ENCODE results near the gene TMEM167B. TPM values are rescaled to one million over a fixed set of nuclear protein-coding genes. Genes with fewer than 3 reads are reported as not detected.

Gene TMEM167B
- total RNA-seq, 1 experiment from 2014 or later: 21.8 TPM

- Histone ChIP-seq H3K4me3 (ENCODE audit: low read depth, low read length) (no peak overlapping the region), H3K4me1 (no peaks in the 10 kb centered on the region), H3K36me3 (ENCODE audit: control insufficient read depth, insufficient read depth, low read length) (no peaks in the 10 kb centered on the region), H3K27me3 (replicated peaks; ENCODE audit: control insufficient read depth, insufficient read depth, low read length) (no peaks in the 10 kb centered on the region), H3K9me3 (no peaks in the 10 kb centered on the region)
- H3K27me3 Mint-ChIP-seq (ENCODE audit: insufficient read depth, unreplicated experiment): no peaks in the 10 kb centered on the region
- ChIA-PET POLR2A (no interaction called here), CTCF (no interaction called here)
- H3K9me3 Mint-ChIP-seq (ENCODE audit: unreplicated experiment): no peaks in the 10 kb centered on the region
- no TSS peak for BruUV-seq (replicated peaks)
- no peaks in the 10 kb centered on the region for H3K4me1 Mint-ChIP-seq (ENCODE audit: low read depth, unreplicated experiment)
- intact Hi-C loops (cut with micrococcal nuclease; ENCODE audit: unreplicated experiment): loop anchor here (10.0 kb wide), 1 partner anchor 169 kb away; no protein-coding TSS in a partner anchor
- peaks cover 23% of the 10 kb centered on the region for H3K36me3 Mint-ChIP-seq (ENCODE audit: insufficient read depth, unreplicated experiment)
- no peak overlapping the region for H3K27ac Mint-ChIP-seq (ENCODE audit: unreplicated experiment)
- DNase-seq: no peak
- no peak for TF ChIP-seq CTCF (IDR thresholded peaks at IDR 0.05; ENCODE audit: insufficient read depth in 1 of 2, low read depth in 1 of 2, low read length in 1 of 2, severe bottlenecking in 1 of 2, unreplicated experiment in 1 of 2)
- H3K4me3 Mint-ChIP-seq (ENCODE audit: unreplicated experiment): no peak overlapping the region
Observed at GRCh38 chr1:109096120-109096519, 5.6 kb downstream of the TMEM167B start.

GRCh38 chr1:109099938-109100773 is 9.6 kb downstream of the TMEM167B start:
- Mint-ChIP-seq H3K27ac (ENCODE audit: unreplicated experiment) (peak overlapping the region; percentile 98), H3K4me1 (ENCODE audit: low read depth, unreplicated experiment) (no peaks in the 10 kb centered on the region), H3K4me3 (ENCODE audit: unreplicated experiment) (peak overlapping the region; percentile 92), H3K36me3 (ENCODE audit: insufficient read depth, unreplicated experiment) (peaks cover 34% of the 10 kb centered on the region), H3K27me3 (ENCODE audit: insufficient read depth, unreplicated experiment) (no peaks in the 10 kb centered on the region), H3K9me3 (ENCODE audit: unreplicated experiment) (no peaks in the 10 kb centered on the region)
- Histone ChIP-seq H3K4me1 (0 out of 2 replicates have a peak, but pooled peaks cover 3% of the 10 kb centered on the region), H3K27me3 (replicated peaks; ENCODE audit: control insufficient read depth, insufficient read depth, low read length) (no peaks in the 10 kb centered on the region), H3K4me3 (ENCODE audit: low read depth, low read length) (peak overlapping the region; percentile 84), H3K9me3 (no peaks in the 10 kb centered on the region), H3K36me3 (ENCODE audit: control insufficient read depth, insufficient read depth, low read length) (no peaks in the 10 kb centered on the region)
- BruUV-seq (replicated peaks): TSS peak; percentile 75
- intact Hi-C loops (cut with micrococcal nuclease; ENCODE audit: unreplicated experiment): loop anchor here (1.0 to 10.0 kb wide), 2 partner anchors 9 to 165 kb away; no protein-coding TSS in a partner anchor
- POLR2A ChIA-PET: interaction anchor here (0.5 to 1.6 kb wide), 10 partner anchors 10 to 439 kb away, joined by 3 to 14 read pairs (median 5); partner anchors contain the start of genes HENMT1, SARS1, TAF13 and TMEM167B
- DNase-seq: peak; percentile 94 to 96
- TF ChIP-seq CTCF (IDR thresholded peaks at IDR 0.05; ENCODE audit: insufficient read depth in 1 of 2, low read depth in 1 of 2, low read length in 1 of 2, severe bottlenecking in 1 of 2, unreplicated experiment in 1 of 2): peak; percentile 52 to 72
- CTCF ChIA-PET: interaction anchor here (0.6 to 1.8 kb wide), 12 partner anchors 8 to 183 kb away, joined by 3 to 13 read pairs (median 3); partner anchors contain the start of gene TMEM167B

GRCh38 chr1:109104364-109105151 is 14.0 kb downstream of the TMEM167B start:
- Mint-ChIP-seq H3K27ac (ENCODE audit: unreplicated experiment) (no peak overlapping the region), H3K27me3 (ENCODE audit: insufficient read depth, unreplicated experiment) (no peaks in the 10 kb centered on the region)

More at GRCh38 chr1:109104364-109105151, 14.0 kb downstream of the TMEM167B start:
- Mint-ChIP-seq H3K4me1 (ENCODE audit: low read depth, unreplicated experiment) (no peaks in the 10 kb centered on the region), H3K36me3 (ENCODE audit: insufficient read depth, unreplicated experiment) (peaks cover 31% of the 10 kb centered on the region), H3K9me3 (ENCODE audit: unreplicated experiment) (no peaks in the 10 kb centered on the region), H3K4me3 (ENCODE audit: unreplicated experiment) (no peak overlapping the region)
- no peaks in the 10 kb centered on the region for H3K9me3 ChIP-seq
- no TSS peak for BruUV-seq (replicated peaks)
- no peak for TF ChIP-seq CTCF (IDR thresholded peaks at IDR 0.05; ENCODE audit: insufficient read depth in 1 of 2, low read depth in 1 of 2, low read length in 1 of 2, severe bottlenecking in 1 of 2, unreplicated experiment in 1 of 2)
- POLR2A ChIA-PET: no interaction called here
- no peak for DNase-seq
- H3K27me3 ChIP-seq (replicated peaks; ENCODE audit: control insufficient read depth, insufficient read depth, low read length): no peaks in the 10 kb centered on the region
- intact Hi-C loops (cut with micrococcal nuclease; ENCODE audit: unreplicated experiment): no loop called here
- CTCF ChIA-PET: no interaction called here
- no peak overlapping the region for H3K4me3 ChIP-seq (ENCODE audit: low read depth, low read length)
- H3K36me3 ChIP-seq (ENCODE audit: control insufficient read depth, insufficient read depth, low read length): no peaks in the 10 kb centered on the region
- 0 out of 2 replicates have a peak, but pooled peaks cover 3% of the 10 kb centered on the region for H3K4me1 ChIP-seq
